ENCODE results near the gene SLC36A4.
"Not testable (repeated sequence)": the region's sequence is repeated elsewhere in the genome, so short reads cannot be mapped to it uniquely, and the experiment has no call there.

Gene SLC36A4

DNA sequence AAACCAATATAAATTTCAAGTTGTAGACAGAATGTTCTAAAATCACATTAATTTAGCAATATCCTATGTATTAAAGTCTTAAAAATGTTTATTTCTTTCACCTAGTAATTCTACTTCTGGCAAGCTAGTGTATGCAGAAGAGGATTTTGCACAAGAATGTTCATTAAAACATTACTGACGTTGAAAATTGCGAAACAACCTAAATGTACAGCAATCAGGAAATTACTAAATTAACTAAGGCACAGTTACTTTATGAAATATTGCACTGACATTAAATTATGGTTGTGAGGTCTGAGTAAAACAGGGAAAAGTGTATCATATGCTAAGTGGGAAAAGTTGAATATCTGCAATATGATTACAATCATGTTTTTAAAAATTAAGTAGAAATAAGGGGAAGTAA, 4.1 kb downstream of the SLC36A4 start:
- DNase-seq: no peak

DNA sequence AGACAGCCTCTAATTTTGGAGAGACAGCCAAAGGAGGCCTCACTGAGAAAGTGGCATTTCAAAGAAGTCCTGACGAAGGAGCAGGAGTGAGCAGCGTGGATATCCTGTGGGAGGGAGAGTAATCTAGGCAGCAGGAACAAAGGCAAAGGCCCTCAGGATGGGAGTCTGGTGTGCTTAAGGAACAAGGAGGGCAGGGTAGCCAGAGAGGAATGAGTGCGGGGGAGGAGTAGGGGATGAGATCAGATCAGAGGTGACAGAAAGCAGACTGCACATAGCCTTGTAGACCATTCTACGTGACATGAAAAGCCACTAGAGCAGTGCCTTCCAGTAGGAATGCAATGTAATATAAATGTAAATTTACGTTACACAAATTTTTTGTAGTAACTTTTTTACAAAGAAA, 5.6 kb downstream of the SLC36A4 start:
- no peak for DNase-seq

DNA sequence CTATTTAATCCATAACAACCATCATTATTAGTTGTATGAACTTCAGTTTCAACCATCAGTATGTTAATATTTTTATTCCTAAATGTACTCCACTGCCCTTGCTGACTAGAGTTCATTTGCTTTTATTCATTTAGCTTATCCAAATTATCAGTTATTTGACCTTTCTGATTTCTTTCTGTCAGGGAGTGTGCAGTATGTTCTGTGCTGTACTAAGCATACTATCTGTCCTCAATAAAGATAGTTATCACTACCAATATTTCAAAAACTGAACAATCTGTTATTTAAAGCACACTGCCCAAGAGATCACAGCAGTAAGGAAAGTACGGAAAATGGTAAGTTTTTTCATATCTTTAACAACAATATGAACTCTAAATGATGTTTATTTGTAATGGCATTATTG, 8.3 kb downstream of the SLC36A4 start:
- no peak for DNase-seq

DNA sequence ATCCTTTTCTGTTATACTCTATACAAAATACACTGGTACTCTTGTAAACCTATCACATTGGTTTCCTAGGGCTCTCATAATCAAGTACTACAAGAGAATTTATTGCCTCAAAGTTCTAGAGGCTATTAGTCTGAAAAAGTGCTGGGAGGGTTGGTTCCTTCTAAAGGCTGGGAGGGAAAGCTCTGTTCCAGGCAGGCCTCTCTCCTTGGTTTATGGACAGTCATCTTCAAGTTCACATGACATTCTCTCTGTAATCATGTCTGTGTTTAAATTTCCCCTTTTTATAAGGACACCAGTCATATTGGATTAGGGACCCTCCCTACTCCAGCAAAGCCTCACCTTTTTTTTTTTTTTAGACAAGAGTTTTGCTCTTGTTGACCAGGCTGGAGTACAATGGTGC, 9.1 kb downstream of the SLC36A4 start:
- DNase-seq: no peak

DNA sequence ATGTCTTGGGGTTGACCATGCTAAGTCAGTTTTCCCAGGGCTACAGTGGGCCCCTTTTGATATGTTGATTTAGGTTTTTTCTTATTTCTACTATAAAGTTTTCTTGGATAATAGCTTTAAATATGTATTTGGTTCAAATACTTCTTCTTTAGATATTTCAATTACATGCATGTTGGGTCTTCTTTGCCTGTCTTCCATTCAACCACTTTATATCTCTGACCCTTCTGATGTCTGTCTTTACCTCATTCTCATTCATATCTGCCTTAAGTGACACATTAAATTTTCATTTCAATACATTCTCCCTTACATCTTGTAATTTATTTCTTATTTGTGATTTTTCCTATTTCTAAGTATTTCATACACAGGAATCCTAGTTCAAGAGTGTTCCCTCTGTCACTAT, 10.5 kb downstream of the SLC36A4 start:
- no peak for DNase-seq

DNA sequence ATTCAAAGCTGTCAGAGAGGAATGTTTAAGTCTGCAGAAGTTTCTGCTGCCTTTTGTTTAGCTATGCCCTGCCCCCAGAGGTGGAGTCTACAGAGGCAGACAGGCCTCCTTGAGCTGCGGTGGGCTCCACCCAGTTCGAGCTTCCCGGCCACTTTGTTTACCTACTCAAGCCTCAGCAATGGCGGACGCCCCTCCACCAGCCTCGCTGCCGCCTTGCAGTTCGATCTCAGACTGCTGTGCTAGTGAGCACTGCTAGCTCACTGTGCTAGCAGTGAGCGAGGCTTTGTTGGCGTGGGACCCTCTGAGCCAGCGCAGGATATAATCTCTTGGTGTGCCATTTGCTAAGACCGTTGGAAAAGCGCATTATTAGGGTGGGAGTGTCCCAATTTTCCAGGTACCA, 19.9 kb downstream of the SLC36A4 start:
- not testable (repeated sequence) for DNase-seq

DNA sequence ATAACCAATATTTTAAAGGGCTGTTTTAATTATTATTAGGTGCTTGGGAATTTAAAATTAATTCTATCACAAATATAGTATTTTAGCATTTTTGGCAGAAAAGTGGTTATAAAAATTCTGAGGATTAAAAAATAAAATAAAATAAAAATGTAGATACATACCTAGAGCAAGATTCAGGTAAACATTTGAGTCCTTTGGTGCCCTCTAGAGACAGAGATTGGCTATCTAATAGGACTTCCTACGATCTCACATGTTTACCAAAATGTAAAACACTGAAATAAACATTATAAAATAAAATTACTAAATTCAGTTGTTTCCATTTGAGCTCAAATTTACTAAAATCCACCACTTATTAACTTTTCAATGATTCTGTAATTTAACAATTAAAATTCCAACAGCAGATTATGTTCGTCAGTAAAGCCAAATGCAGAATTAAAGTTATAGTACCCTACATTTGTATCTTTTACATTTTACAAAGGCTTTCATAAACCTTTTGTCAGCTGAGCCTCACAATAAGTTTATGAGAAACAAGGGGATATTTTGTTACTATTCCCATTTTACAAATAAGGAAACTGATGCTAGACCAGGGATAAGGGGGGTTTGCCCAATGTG, 27.7 kb downstream of the SLC36A4 start:
- DNase-seq: peak in 1 of 2 experiments; percentile 61

DNA sequence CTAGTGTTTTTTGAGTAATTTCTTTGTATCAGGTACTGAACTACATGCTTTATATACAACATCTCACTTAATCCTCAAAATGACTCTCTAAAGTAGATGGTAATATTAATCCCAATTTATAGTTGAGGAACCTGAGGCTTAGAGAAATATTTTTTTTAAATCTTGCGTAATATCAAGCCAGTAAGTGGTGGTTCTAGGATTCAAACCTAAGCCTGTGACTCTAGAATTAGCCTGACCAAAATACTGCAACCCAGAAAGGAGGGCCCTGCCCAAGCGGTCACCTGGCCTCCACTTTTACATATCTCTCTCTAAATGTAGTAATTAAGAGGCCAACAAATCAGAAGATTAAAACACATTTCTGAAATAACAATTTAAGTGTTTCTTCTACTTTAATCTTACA, 28.6 kb downstream of the SLC36A4 start:
- no peak for DNase-seq

- no peak for DNase-seq
These were observed 30.9 kb downstream of the SLC36A4 start for GRCh38 chr11:93166862-93167261.

DNA sequence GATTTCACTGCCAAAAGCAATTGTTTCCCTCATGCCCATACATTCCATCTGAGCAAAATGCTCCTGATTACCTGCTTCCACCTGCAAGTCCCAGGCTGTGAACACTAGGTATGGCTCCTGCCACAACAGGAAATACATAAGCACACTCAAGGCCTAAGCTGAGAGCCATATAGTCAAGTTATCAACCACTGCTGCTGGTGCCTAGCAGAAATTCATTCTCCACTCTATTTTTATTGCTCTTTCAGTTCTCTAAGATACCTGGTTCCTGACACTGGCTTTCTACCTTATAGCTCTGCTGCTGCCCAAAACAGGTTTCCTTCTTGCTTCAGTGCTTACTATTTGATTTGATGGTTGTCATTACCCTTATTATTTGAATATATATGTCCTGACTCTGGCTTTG, 31.6 kb downstream of the SLC36A4 start:
- DNase-seq: no peak

GRCh38 chr11:93160808-93161207, 37.0 kb downstream of the SLC36A4 start:
- DNase-seq: no peak

DNA sequence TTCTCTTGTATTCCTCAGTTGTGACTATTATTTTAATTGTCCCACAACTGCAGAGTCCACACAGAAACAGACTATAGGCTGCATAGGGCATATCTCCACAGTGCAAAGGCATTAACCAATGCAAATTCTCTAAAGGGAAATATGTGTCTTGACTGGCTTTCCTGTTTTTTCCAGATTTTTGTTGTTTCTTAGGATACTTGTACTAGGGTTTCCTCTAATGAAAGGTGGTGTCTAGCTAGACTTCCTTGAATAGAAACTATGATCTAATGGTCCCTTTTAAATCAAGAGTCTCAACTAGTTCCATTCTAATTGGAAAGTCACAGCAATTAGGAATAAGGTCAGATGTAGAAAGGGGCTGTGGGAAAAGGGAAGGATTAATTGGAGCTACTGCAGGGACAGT, 37.6 kb downstream of the SLC36A4 start:
- no peak for DNase-seq

- no peak for DNase-seq
These were observed 38.1 kb downstream of the SLC36A4 start for GRCh38 chr11:93159721-93160120.

DNA sequence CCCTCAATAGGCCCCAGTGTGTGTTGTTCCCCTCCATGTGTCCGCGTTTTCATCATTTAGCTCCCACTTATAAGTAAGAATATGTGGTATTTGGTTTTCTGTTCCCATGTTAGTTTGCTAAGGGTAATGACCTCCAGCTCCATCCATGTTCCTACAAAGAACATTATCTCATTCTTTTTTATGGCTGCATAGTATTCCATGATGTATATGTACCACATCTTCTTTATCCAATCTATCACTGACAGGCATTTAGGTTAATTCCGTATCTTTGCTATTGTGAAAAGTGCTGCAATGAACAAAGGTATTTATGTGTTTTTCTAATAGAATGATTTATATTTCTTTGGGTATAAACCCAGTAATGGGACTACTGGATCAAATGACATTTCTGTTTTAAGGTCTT, 42.1 kb downstream of the SLC36A4 start:
- DNase-seq: no peak

DNA sequence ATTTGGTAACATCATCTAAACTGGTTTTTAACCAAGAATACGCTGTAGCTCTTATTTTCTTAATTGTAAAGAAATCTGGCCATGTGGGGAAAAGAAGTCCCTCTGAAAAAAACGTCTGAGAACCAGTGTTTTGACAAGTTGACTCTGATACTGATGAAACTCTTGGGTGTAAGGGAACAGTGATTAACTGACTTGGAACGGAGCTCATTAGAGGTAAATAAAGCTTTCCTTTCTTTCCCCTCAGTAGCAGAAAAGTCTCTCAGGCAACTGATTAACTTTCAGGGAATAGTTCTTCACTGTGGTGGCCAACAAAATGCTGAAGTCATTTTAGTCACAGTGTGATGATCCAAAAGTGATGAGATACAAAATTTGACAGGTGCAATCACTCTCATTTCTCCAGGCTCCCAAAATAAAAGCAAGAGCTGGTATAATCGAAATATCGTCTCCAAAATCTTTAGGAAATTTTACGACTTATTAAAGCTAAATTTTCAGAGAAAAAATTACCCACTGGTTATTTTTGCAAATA, 52.3 kb downstream of the SLC36A4 start:
- DNase-seq: no peak

GRCh38 chr11:93143800-93144199, 54.0 kb downstream of the SLC36A4 start:
- no peak for DNase-seq

DNA sequence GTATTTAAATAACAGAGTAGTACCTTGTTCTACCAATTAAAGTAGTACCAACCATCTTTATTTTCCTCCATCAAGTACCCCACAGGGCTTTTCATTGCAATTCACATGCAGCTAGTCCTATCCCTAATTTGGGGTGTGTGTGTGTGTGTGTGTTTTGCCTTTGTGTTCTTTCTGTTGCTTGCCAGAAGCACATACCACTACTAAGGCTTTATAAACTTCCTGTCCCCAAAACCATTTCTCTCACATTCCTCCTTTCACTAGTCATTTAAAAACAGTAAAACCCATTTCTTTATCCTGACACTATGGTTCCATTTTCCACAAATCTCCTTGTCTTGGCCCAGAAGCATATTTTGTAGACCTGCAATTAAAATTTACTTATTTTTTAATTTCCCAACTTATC, 54.6 kb downstream of the SLC36A4 start:
- DNase-seq: no peak

- peak in 1 of 2 experiments; percentile 30 for DNase-seq
These were observed 64.2 kb downstream of the SLC36A4 start for GRCh38 chr11:93133488-93134109.

- DNase-seq: no peak
These were observed 65.0 kb downstream of the SLC36A4 start for GRCh38 chr11:93132836-93133235.

DNA sequence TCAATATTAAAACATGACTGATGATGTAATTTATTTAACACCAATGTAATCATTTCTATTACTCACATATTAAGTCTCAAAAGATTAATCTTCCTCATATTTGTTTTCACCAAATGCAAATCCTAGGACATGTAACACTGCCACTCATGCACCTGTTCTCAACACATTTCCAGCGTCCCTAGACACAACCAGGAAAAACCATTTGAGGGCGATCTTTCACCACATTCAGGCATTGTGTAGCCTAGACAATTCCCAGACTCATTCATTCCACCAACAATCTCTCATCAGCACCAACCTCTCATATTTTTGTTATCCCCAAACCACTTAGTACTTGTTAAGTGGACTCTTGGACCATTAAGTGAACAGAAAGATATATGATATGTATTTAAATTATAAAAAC, 66.1 kb downstream of the SLC36A4 start:
- DNase-seq: no peak

- DNase-seq: no peak
These were observed 69.2 kb downstream of the SLC36A4 start for GRCh38 chr11:93128574-93128973.

DNA sequence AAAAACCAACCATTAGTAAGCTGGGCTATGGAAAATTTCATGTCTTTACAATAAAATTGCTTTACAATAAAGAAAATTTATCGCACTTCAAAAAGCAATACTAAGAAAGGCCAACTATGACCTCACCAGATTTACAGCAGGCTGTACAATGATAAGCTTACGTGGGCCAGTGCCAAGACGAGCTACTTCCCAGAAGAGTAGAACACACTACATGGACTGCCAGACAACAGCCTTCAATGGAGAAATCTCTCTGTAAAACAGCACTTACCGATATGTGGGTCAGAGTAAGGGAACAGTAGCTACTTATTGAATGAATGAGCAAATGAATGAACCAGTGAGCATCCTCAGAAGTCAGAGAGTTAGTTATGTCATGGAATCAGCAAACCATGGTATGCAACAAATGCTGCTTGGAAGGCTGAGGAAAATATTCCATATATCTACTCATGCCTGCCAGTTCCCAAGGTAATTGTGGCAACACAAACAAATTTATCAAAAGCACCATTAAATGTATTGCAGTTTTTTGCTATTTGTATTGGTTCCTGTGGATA, 74.4 kb downstream of the SLC36A4 start:
- peak in 1 of 2 experiments; percentile 62 for DNase-seq

DNA sequence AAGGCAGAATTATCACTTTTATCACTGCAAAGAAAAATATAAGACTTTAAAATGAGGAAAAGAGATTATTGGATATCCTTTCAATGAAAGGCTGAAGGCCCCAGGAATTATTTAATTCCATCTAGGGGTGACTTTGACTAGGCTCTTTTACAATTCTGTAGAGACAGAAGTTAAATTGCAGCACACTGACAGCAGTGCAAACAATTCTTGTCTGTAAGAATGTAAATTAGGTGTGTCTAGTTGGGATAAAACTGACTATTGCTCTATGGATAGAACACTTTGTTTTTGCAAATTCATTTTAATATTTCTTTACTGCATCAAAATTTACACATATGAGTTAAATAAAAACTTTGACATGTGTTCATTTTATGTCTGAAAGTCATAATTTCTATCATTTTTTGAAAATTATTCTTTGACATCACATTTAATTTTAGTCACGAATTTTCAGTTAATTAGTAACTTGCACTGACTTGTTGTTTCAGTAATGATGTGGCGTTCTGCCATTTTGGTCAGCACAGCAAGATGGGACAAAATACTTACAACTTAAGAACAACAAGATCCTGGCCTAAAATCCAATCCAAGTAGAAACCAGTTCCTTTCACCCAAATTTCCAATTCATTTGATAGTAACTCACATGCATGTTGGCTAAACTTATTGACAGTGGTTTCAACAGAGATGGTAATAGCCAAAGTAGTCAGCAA, 75.1 kb downstream of the SLC36A4 start:
- no peak for DNase-seq

- no peak for DNase-seq
These were observed 79.5 kb downstream of the SLC36A4 start for GRCh38 chr11:93118276-93118675.

All from NCI-H446 (cell line).